Measurements from ENCODE around the gene NAA11. TPM values are rescaled to one million over a fixed set of nuclear protein-coding genes. Genes with fewer than 3 reads are reported as not detected.

NAA11 gene
- polyA plus RNA-seq: not detected in 2 replicates

DNA sequence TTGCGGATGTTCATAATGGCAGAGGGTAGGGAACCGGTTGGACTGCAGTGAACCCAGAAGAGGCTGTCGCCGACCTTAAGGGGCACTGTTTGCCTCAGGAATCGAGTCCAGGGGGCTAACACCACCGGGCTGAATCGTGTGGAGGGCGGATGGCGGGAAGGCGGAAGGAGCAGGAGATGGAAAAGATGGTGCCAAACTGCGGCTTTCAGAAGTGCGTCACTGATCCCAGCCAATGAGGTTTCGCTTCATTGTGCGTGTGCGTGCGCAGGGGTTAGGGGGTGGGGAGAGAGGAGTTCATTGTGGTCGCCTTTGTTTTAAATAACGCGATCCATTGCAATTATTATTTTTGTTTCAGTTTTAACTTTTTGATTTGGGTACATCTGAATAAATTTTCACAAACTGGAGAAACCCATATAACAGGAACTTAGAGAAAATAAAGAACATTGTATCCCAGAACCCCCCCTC, at the start of gene NAA11:
NAA11 (minus strand) TSS at position 198 of the 465 bp plus-strand sequence; CDS start at position 14, 184 bp downstream.

Other genes with a start within 250 kb of the NAA11 start
- gene GK2, start 82.2 kb upstream of the NAA11 start, polyA plus RNA-seq: not detected in 2 replicates